ENCODE data around the gene ELOF1. TPM values are rescaled to one million over a fixed set of nuclear protein-coding genes. Genes with fewer than 3 reads are reported as not detected.

The ELOF1 gene
- total RNA-seq, 1 experiment from 2014 or later: 105 TPM

- H2AFZ ChIP-seq (ENCODE audit: low read length): peak overlapping the region; percentile 72
- ATAC-seq: peak; percentile 96
- H3F3A ChIP-seq (ENCODE audit: low read length, unreplicated experiment): no peaks in the 10 kb centered on the region
- no TSS peak for BruUV-seq (replicated peaks)
- H3K9me2 ChIP-seq (replicated peaks; ENCODE audit: low read length): no peaks in the 10 kb centered on the region
- H3K4me2 ChIP-seq (ENCODE audit: low read length): peak overlapping the region; percentile 98
- peaks cover 4% of the 10 kb centered on the region; the same call in 1 of the 2 replicates for H3K79me2 ChIP-seq (ENCODE audit: low read length)
- DNase-seq: peak; percentile 99
- ChIA-PET POLR2A (ENCODE audit: unreplicated experiment) (interaction anchor here (0.6 kb wide), 2 partner anchors 80 to 159 kb away, joined by 5 to 8 read pairs; partner anchors contain the start of gene TMEM205), CTCF (no interaction called here)
- H3K27ac ChIP-seq (ENCODE audit: low read length): peak overlapping the region; percentile 65
- no peak for TF ChIP-seq CTCF (conservative IDR thresholded peaks at IDR 0.05; ENCODE audit: low read depth, low read length)
- no peak for TF ChIP-seq EZH2phosphoT487 (IDR thresholded peaks at IDR 0.05; ENCODE audit: borderline replicate concordance, low read length)
- no peak for TF ChIP-seq EZH2 (IDR thresholded peaks at IDR 0.05; ENCODE audit: low read length, unreplicated experiment)
- H3K9me3 ChIP-seq (ENCODE audit: low read length): no peaks in the 10 kb centered on the region
- intact Hi-C loops (cut with micrococcal nuclease): loop anchor here (1.0 to 2.0 kb wide), 3 partner anchors 24 to 70 kb away; partner anchors contain the start of genes ECSIT, ELOF1, ODAD3 and PRKCSH
- peak overlapping the region; percentile 84 for H3K4me3 ChIP-seq (ENCODE audit: low read length)
- H3K4me1 ChIP-seq (ENCODE audit: insufficient read depth, low read length): peaks cover 15% of the 10 kb centered on the region
- H3K27me3 ChIP-seq (ENCODE audit: low read length): no peaks in the 10 kb centered on the region
- H3K36me3 ChIP-seq (ENCODE audit: low read depth, low read length): no peaks in the 10 kb centered on the region
- no peaks in the 10 kb centered on the region for H4K20me1 ChIP-seq (ENCODE audit: low read length)
- peak overlapping the region; percentile 80 for H3K9ac ChIP-seq (ENCODE audit: low read length)
Measured at GRCh38 chr19:11505032-11505503, 54.0 kb downstream of the ELOF1 start.

GRCh38 chr19:11504502-11505031, 54.5 kb downstream of the ELOF1 start:
- Histone ChIP-seq H3K4me2 (ENCODE audit: low read length) (peak overlapping the region; percentile 98), H3K4me3 (ENCODE audit: low read length) (peak overlapping the region; percentile 84), H2AFZ (ENCODE audit: low read length) (peak overlapping the region; percentile 72), H3K27me3 (ENCODE audit: low read length) (no peaks in the 10 kb centered on the region), H3K27ac (ENCODE audit: low read length) (peak overlapping the region; percentile 10; the same call in 1 of the 2 replicates), H3K9ac (ENCODE audit: low read length) (peak overlapping the region; percentile 52), H3K9me3 (ENCODE audit: low read length) (no peaks in the 10 kb centered on the region), H4K20me1 (ENCODE audit: low read length) (no peaks in the 10 kb centered on the region), H3K79me2 (ENCODE audit: low read length) (peaks cover 4% of the 10 kb centered on the region; the same call in 1 of the 2 replicates), H3F3A (ENCODE audit: low read length, unreplicated experiment) (no peaks in the 10 kb centered on the region), H3K36me3 (ENCODE audit: low read depth, low read length) (no peaks in the 10 kb centered on the region), H3K9me2 (replicated peaks; ENCODE audit: low read length) (no peaks in the 10 kb centered on the region), H3K4me1 (ENCODE audit: insufficient read depth, low read length) (peaks cover 15% of the 10 kb centered on the region)
- TF ChIP-seq CTCF (conservative IDR thresholded peaks at IDR 0.05; ENCODE audit: low read depth, low read length): no peak
- ATAC-seq (peak; percentile 1), DNase-seq (peak; percentile 36)
- POLR2A ChIA-PET (ENCODE audit: unreplicated experiment): no interaction called here
- BruUV-seq (replicated peaks): TSS peak; percentile 52
- CTCF ChIA-PET: no interaction called here
- intact Hi-C loops (cut with micrococcal nuclease): loop anchor here (1.0 to 2.0 kb wide), 3 partner anchors 24 to 69 kb away; partner anchors contain the start of genes ECSIT, ELOF1, ODAD3 and PRKCSH

Other genes with a start within 250 kb of the ELOF1 start
- gene RAB3D, start 219.6 kb downstream of the ELOF1 start, total RNA-seq (2014; rRNA removed): 34.4 and 37.9 TPM in 2 replicates
- gene TMEM205, start 213.0 kb downstream of the ELOF1 start, total RNA-seq (2014; rRNA removed): 202 and 224 TPM in 2 replicates
- 10.3 and 14.5 TPM in 2 replicates for gene CCDC159, start 212.7 kb downstream of the ELOF1 start, total RNA-seq (2014; rRNA removed)
- 38.0 and 51.2 TPM in 2 replicates for gene PLPPR2, start 203.8 kb downstream of the ELOF1 start, total RNA-seq (2014; rRNA removed)
- gene SWSAP1, start 184.6 kb downstream of the ELOF1 start, total RNA-seq (2014; rRNA removed): 5.2 and 6.1 TPM in 2 replicates
- 23.0 and 23.2 TPM in 2 replicates for gene EPOR, start 174.9 kb downstream of the ELOF1 start, total RNA-seq (2014; rRNA removed)
- gene RGL3, start 139.9 kb downstream of the ELOF1 start, total RNA-seq (2014; rRNA removed): 23.5 and 24.2 TPM in 2 replicates
- 0.52 and 3.9 TPM in 2 replicates for gene ODAD3, start 124.1 kb downstream of the ELOF1 start, total RNA-seq (2014; rRNA removed)
- 222 and 266 TPM in 2 replicates for gene PRKCSH, start 123.6 kb downstream of the ELOF1 start, total RNA-seq (2014; rRNA removed)
- not detected in 2 replicates for gene ELAVL3, start 78.2 kb downstream of the ELOF1 start, total RNA-seq (2014; rRNA removed)
- gene ZNF653, start 53.4 kb downstream of the ELOF1 start, total RNA-seq (2014; rRNA removed): 14.2 and 16.2 TPM in 2 replicates
- gene ECSIT, start 30.1 kb downstream of the ELOF1 start, total RNA-seq (2014; rRNA removed): 126 and 156 TPM in 2 replicates
- 0.77 TPM in 1 of 2 replicates, not detected in the other for gene CNN1, start 20.4 kb downstream of the ELOF1 start, total RNA-seq (2014; rRNA removed)
- gene ACP5, start 18.4 kb upstream of the ELOF1 start, total RNA-seq (2014; rRNA removed): not detected in 2 replicates
- 8.5 and 14.2 TPM in 2 replicates for gene ZNF627, start 38.3 kb upstream of the ELOF1 start, total RNA-seq (2014; rRNA removed)
- gene ZNF823, start 179.7 kb upstream of the ELOF1 start, total RNA-seq (2014; rRNA removed): 5.1 and 5.6 TPM in 2 replicates
- gene ZNF441, start 207.8 kb upstream of the ELOF1 start, total RNA-seq (2014; rRNA removed): 6.9 and 8.0 TPM in 2 replicates
- gene ZNF491, start 239.3 kb upstream of the ELOF1 start, total RNA-seq (2014; rRNA removed): 0.17 and 0.47 TPM in 2 replicates

Measured in PC-3 (cell line).